ENCODE data around the gene THBS3.
"Not testable (repeated sequence)": the region's sequence is repeated elsewhere in the genome, so short reads cannot be mapped to it uniquely, and the experiment has no call there.

The THBS3 gene

GRCh38 chr1:155241069-155241679, 33.5 kb upstream of the THBS3 start:
- intact Hi-C loops (cut with DNase I) = loop anchor here (1.0 to 5.0 kb wide), 2 partner anchors 22 to 34 kb away; partner anchors contain the start of genes MTX1 and THBS3
- DNase-seq = peak; percentile 68 to 96 (median 82)

- DNase-seq = no peak
- intact Hi-C loops (cut with DNase I) = no loop called here
Measured at GRCh38 chr1:155236451-155236850, 28.8 kb upstream of the THBS3 start.

DNA sequence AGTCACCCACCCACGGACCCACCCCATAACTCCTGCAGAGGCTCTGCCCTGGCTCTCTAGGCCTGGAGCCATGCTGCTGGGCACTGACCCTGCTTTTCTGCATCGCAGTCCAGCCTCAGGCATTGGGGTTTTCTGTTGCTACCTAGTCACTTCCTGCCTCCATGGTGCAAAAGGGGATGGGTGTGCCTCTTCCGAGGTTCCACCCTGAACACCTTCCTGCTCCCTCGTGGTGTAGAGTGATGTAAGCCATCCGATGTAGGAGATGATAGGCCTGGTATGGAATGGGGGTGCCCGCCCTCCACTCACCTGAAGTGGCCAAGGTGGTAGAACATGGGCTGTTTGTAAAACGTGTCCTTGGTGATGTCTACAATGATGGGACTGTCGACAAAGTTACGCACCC, 27.7 kb upstream of the THBS3 start:
- intact Hi-C loops (cut with DNase I); DNase-seq: not testable (repeated sequence)

DNA sequence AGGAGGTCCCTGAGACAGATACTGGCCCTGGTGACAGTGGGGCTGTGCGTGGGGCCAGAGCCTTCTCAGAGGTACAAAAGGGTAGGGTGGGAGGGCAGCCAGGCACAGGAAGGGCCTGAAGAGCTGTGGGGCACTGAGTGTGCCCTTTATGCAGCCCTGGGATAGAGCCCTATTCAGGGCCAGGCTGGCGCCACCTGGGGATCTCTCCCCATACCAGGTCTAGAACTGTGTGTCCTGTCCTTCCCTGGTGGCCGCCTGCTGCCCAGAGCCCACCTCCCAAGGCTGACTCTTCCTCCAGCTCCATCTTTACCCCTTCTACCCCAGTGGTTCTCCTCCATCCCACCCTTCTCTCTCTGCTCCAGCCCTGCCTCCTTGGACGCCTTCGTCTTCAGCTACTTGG, 25.8 kb upstream of the THBS3 start:
- DNase-seq; intact Hi-C loops (cut with DNase I): not testable (repeated sequence)

DNA sequence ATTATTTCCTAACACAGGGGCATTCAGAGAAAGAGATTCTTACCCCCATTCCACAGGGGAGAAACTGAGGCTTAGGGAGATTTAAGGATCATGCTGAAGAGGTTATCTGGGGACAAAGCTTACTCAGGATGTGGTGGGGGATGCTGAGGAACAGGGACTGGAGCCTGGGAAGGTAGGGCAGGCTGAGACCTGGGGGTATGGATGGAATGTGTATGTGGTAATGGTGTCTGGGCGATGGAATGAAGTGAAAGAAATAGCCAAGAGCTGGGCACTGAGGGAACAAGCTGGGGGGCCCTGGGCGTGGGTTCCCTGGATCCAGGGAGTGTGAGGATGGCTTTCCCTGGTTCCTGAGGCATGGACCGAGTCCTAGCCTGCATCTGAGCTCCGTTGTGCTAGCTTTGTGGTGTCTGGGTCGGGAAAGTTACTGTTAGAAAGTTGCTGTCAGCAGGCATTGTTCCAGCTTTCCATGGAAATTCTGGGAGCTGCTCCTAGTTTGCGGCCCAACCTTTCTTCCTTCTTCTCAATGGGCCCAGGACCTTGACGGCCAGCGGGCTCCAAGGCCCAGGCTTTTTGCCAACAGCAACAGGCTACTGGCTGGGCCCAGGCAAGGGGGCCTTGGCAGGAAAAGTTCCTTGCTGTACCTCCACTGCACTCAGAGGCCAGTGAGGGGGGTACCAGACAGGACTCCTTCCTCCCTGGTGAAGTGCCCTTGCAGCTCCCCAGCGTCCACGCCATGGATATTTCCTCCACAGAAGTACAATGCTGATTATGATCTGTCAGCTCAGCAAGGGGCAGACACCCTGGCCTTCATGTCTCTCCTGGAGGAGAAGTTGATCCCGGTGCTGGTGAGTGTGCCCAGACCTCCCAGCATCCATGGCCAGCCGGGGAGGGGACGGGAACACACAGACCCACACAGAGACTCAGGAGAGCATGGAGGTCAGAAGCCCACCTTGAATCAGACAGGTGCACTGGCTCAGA, 24.6 kb upstream of the THBS3 start:
- intact Hi-C loops (cut with DNase I) = not testable (repeated sequence)
- DNase-seq = peak in 3 of 10 donors; percentile 27 to 84 (median 51)

- DNase-seq; intact Hi-C loops (cut with DNase I): not testable (repeated sequence)
Measured at GRCh38 chr1:155231302-155231701, 23.6 kb upstream of the THBS3 start.

GRCh38 chr1:155228096-155228427, 20.4 kb upstream of the THBS3 start:
- intact Hi-C loops (cut with DNase I) = no loop called here
- DNase-seq = no peak

DNA sequence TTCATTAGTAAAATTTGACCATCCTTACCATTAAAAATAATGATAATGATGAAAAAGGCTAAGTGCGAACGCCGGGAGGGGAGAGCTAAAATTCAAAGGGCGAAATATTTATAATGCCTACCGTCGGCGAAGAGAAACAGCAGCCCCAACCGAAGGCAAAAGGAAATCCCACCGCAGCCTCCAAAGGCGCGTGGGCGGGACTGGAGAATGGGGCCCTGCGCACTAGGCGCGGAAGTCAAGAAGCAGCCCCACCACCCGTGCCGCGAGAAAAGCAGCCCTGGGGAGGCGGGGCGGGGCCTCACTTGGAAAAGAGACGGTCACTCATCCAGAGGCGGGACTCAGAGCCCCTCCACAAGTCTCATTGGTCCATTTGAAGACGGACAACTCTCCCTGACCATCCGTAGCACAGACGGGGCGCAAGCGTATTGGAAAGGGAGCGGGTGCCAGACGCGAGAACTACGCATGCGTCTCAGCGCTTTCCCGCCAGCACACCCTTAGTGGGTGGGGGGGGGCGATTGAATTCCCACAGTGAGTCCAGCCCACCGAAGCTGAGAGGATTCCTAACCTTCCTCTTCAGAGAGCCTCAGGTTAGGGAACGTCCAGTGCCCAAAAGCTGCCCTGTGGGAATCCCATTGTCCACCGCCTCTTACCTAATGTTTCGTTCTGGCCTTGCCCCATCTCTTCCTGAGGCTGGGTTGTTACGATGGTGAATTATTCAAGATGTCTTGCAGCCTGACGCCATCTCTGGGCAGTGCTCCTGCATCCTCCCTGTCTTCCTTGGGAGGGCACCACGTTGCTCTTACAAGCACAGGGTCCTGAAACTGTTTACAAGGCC, 19.8 kb upstream of the THBS3 start:
- peak; percentile 96 to 100 (median 98) for DNase-seq
- intact Hi-C loops (cut with DNase I) = loop anchor here (1.0 kb wide), 1 partner anchor 17 kb away; no protein-coding TSS in a partner anchor

GRCh38 chr1:155226910-155227260, 19.2 kb upstream of the THBS3 start:
- intact Hi-C loops (cut with DNase I) = loop anchor here (1.0 kb wide), 1 partner anchor 17 kb away; no protein-coding TSS in a partner anchor

DNA sequence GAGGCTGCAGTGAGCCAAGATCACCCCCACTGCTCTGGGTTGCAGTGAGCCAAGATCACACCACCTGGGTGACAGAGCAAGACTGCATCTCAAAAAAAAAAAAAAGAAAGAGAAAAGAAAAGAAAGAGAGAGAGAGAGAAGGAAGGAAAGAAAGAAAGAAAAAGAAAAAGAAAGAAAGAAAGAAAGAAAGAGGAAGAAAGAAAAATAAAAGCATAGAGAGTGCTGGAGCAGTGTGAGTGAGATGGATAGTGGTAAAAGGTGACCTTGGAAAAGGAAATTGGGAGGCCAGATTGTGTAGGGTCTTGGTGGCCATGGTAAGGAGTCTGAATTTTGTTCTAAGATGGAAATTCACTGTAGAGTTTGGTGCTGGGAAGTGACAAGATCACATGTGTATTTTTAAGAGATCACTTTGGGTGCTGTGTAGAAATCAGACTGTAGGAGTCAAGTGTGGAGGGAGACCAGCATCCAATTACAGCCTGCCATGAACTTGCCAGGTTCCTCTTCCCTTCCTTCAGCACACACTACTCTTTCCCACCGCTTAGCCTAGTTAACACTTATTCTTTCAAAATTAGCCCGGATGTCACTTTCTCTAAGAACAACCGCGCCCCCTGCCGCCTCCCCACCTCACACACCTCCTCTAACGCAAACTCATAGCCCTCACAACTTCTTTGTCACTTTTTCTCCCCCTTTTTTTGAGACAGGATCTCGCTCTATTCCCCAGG, 18.7 kb upstream of the THBS3 start:
- intact Hi-C loops (cut with DNase I) = no loop called here
- DNase-seq = peak in 8 of 10 donors; percentile 51 to 92 (median 64)

More at GRCh38 chr1:155226910-155227260, 19.2 kb upstream of the THBS3 start:
- peak in 6 of 10 donors; percentile 37 to 93 (median 51) for DNase-seq

GRCh38 chr1:155225404-155225759, 17.7 kb upstream of the THBS3 start:
- intact Hi-C loops (cut with DNase I) = not testable (repeated sequence)

DNA sequence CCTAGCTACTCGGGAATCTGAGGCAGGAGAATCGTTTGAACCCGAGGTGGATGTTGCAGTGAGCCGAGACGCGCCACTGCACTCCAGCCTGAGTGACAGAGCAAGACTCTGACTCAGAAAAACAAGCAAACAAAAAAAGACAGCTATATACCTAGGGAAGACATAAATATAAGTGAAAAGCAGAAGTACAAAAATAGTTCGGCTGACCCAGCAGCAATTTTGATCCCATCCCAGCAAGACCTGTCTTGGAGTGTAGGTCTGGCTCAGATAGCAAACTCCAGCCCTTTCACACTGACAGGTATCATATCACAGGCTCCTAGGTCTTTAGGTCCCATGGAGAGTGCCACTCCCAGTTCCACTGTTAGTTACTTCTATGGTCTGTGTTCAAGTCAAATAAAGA, 15.3 kb upstream of the THBS3 start:
- no peak for DNase-seq
- intact Hi-C loops (cut with DNase I) = no loop called here

More at GRCh38 chr1:155225404-155225759, 17.7 kb upstream of the THBS3 start:
- not testable (repeated sequence) for DNase-seq

DNA sequence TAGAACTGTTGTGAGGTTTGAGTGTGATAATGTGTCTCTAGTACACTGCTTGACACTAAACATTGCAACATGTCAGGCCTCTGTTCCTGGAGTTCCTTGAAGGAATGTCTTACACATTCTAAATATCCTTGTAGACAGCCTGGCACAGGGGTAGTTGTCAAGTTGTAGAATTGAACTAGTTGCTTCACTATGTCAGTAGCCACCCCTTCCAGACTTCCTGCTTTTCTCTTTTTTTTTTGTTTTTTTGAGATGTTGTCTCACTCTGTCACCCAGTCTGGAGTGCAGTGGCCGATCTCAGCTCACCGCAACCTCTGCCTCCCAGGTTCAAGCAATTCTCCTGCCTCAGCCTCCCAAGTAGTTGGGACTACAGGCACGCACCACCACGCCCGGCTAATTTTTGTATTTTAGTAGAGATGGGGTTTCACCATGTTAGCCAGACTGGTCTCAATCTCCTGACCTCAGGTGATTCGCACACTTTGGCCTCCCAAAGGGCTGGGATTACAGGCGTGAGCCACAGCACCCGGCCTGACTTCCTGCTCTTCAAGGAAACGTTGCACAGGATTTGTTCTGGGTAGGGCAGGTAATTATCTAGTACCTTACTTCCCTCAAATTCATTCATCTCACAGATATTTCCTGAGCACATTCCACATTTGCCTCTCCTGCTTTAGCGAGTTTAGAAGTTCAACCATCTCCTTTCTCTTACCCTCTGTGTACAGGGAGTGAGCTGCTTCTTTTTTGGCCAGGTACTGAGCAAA, 12.7 kb upstream of the THBS3 start:
- DNase-seq; intact Hi-C loops (cut with DNase I): not testable (repeated sequence)

GRCh38 chr1:155219592-155220031, 11.9 kb upstream of the THBS3 start:
- intact Hi-C loops (cut with DNase I) = loop anchor here (1.0 kb wide), 1 partner anchor 22 kb away; a partner anchor contains a TSS
- DNase-seq = peak in 6 of 10 donors; percentile 53 to 94 (median 62)

DNA sequence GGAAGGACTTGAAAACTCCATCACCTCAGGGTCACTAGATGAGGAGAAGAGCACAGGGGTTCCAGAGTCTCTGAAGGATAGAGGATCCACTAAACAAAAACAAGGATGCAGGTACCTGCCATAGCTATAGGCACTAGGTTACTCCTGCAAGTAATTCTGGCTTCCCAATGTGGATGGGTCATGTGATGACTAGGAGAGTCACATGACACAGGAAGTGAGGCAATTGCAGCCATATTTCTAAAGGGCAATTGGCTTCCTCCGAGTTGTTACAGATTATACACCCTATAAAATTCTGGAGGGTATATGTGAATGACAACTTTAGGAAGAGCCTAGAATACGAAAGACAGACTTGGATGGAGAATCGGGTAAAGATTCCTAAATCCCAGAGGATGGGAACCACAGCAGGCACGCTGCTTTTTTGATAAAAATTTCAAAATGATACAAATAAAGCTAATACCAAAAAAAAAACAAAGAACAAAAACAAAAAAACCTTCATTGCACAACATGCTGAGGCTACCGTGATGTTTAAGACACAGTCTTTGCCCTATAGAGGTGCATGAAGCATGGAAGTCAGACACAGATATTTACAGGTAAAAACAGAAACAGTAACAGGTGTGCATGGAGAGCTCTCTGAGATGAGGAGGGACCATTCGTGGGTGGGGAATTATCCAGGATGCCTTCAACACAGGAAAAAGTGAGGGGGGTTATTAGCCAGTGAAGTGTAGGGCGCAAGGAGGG, 11.3 kb upstream of the THBS3 start:
- intact Hi-C loops (cut with DNase I) = loop anchor here (1.0 kb wide), 1 partner anchor 22 kb away; a partner anchor contains a TSS
- DNase-seq = peak in 5 of 10 donors; percentile 66 to 90 (median 68)

- DNase-seq; intact Hi-C loops (cut with DNase I): not testable (repeated sequence)
Measured at GRCh38 chr1:155214702-155215101, 7.0 kb upstream of the THBS3 start.

- DNase-seq; intact Hi-C loops (cut with DNase I): not testable (repeated sequence)
Measured at GRCh38 chr1:155212051-155212440, 4.3 kb upstream of the THBS3 start.

DNA sequence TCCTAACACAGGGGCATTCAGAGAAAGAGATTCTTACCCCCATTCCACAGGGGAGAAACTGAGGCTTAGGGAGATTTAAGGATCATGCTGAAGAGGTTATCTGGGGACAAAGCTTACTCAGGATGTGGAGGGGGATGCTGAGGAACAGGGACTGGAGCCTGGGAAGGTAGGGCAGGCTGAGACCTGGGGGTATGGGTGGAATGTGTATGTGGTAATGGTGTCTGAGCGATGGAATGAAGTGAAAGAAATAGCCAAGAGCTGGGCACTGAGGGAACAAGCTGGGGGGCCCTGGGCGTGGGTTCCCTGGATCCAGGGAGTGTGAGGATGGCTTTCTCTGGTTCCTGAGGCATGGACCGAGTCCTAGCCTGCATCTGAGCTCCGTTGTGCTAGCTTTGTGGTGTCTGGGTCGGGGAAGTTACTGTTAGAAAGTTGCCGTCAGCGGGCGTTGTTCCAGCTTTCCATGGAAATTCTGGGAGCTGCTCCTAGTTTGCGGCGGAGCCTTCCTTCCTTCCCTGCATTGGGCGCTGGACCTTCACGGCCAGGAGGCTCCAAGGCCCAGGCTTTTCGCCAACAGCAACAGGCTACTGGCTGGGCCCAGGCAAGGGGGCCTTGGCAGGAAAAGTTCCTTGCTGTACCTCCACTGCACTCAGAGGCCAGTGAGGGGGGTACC, 3.8 kb upstream of the THBS3 start:
- DNase-seq; intact Hi-C loops (cut with DNase I): not testable (repeated sequence)

Data from posterior cingulate gyrus (tissue), 11 donors.